Stimulated activated CD8-positive, alpha-beta memory T cell treated with anti-CD3 and anti-CD28 coated beads, Interleukin-4, amount 100 ng/mL, for 48 hours (primary cell): ENCODE results near the gene CDKN2A.
"Not testable (repeated sequence)": the region's sequence is repeated elsewhere in the genome, so short reads cannot be mapped to it uniquely, and the experiment has no call there.

ENCODE experiments used
- DNase-seq: peaks from one replicate; pipeline ENCODE4 v3.0.0-alpha.2; 2020

The CDKN2A gene

GRCh38 chr9:21976334-21976875 lies 17.8 kb downstream of the CDKN2A start:
- no peak for DNase-seq

- DNase-seq = peak; percentile 68
Measured at GRCh38 chr9:21974722-21975409, 19.3 kb downstream of the CDKN2A start.

GRCh38 chr9:21974343-21974721 lies 19.9 kb downstream of the CDKN2A start:
- no peak for DNase-seq

GRCh38 chr9:21972361-21972760 lies 21.8 kb downstream of the CDKN2A start:
- DNase-seq = no peak

- no peak for DNase-seq
Measured at GRCh38 chr9:21970800-21971640, 23.2 kb downstream of the CDKN2A start.

GRCh38 chr9:21969951-21970799 lies 24.0 kb downstream of the CDKN2A start:
- DNase-seq = no peak

- no peak for DNase-seq
Measured at GRCh38 chr9:21969011-21969940, 24.9 kb downstream of the CDKN2A start.

GRCh38 chr9:21968331-21969010 lies 25.7 kb downstream of the CDKN2A start:
- no peak for DNase-seq

- no peak for DNase-seq
Measured at GRCh38 chr9:21967702-21968101, 26.5 kb downstream of the CDKN2A start.

GRCh38 chr9:21967169-21967568 lies 27.0 kb downstream of the CDKN2A start:
- DNase-seq = no peak

- no peak for DNase-seq
Measured at GRCh38 chr9:21966140-21966851, 27.9 kb downstream of the CDKN2A start.

- DNase-seq = peak; percentile 66
Measured at GRCh38 chr9:21965401-21965951, 28.7 kb downstream of the CDKN2A start.

GRCh38 chr9:21964925-21965385 lies 29.2 kb downstream of the CDKN2A start:
- DNase-seq = peak; percentile 70

GRCh38 chr9:21961569-21961968 lies 32.6 kb downstream of the CDKN2A start:
- no peak for DNase-seq

GRCh38 chr9:21959268-21959667 lies 34.9 kb downstream of the CDKN2A start:
- DNase-seq = not testable (repeated sequence)

GRCh38 chr9:21958833-21959232 lies 35.4 kb downstream of the CDKN2A start:
- DNase-seq = no peak

- no peak for DNase-seq
Measured at GRCh38 chr9:21945606-21946005, 48.6 kb downstream of the CDKN2A start.

GRCh38 chr9:21943464-21943863 lies 50.7 kb downstream of the CDKN2A start:
- no peak for DNase-seq

- no peak for DNase-seq
Measured at GRCh38 chr9:21941337-21941995, 52.7 kb downstream of the CDKN2A start.

GRCh38 chr9:21936161-21936560 lies 58.0 kb downstream of the CDKN2A start:
- no peak for DNase-seq
